Esophagus squamous epithelium (tissue), 5 donors: ENCODE data around the gene ANTXR2. TPM values are rescaled to one million over a fixed set of nuclear protein-coding genes. Genes with fewer than 3 reads are reported as not detected.
A peak's percentile ranks its signal among the peaks of the same experiment; 100 is the strongest.

Experiments
- DNase-seq: peaks from one replicate; lab custom pipeline; 2025; lab: John Stamatoyannopoulos, UW
- H3K27ac ChIP-seq, 4 donors: fragments of 200-600 bp; sonication (generic); one replicate each; pipeline ENCODE4 v1.5.1; 2016 to 2019; ENCODE audit warnings: mild to moderate bottlenecking in 1 of 4
- H3K27me3 ChIP-seq, 4 donors: fragments of 200-600 bp; sonication (generic); 1 replicate in 3 of 4; 2 replicates in 1 of 4; pipeline versions ENCODE4 v1.5.1 to v1.6.0; 2017 to 2021; ENCODE audit warnings: antibody characterized with exemption in 1 of 4
- H3K36me3 ChIP-seq, 3 donors: fragments of 200-600 bp; sonication (generic); one replicate each; pipeline ENCODE4 v1.5.1; 2016 to 2019
- H3K4me1 ChIP-seq, 3 donors: fragments of 200-600 bp; sonication (generic); one replicate each; pipeline ENCODE4 v1.5.1; 2017 to 2019
- H3K4me3 ChIP-seq, 4 donors: fragments of 200-600 bp; sonication (generic); 1 replicate in 3 of 4; 2 replicates in 1 of 4; pipeline ENCODE4 v1.5.1; 2016 to 2019; ENCODE audit warnings: mild to moderate bottlenecking in 2 of 4, moderate library complexity in 1 of 4
- H3K9me3 ChIP-seq, 3 donors: fragments of 200-600 bp; sonication (generic); one replicate each; pipeline ENCODE4 v1.5.1; 2016 to 2019
- CTCF ChIP-seq, 6 experiments: fragments of 450-650 bp in 4 of 6; fragments of 200-600 bp in 2 of 6; sonication (generic) in 2 of 6; IDR thresholded peaks; one replicate each; pipeline ENCODE4 v1.5.1; 2016 to 2019; ENCODE audit warnings: antibody characterized with exemption in 6 of 6, mild to moderate bottlenecking in 4 of 6, moderate library complexity in 4 of 6
- POLR2A ChIP-seq, 4 donors: fragments of 450-650 bp; IDR thresholded peaks; one replicate each; pipeline ENCODE4 v1.6.1; 2017; ENCODE audit warnings: antibody characterized with exemption in 4 of 4, mild to moderate bottlenecking in 4 of 4, moderate library complexity in 3 of 4
- WGBS, 2 donors: methylation state at CpG; one replicate each; pipeline ENCODE4 v1.1.5; 2018; 5-methylcytosine and 5-hydroxymethylcytosine counted together
- intact Hi-C: fragments of 100-400 bp; cut with DNase I; formaldehyde crosslinking; loops from one replicate; pipeline ENCODE4 v1.15.0; 2022
- total RNA-seq, 4 donors: library from RNA; depleted of rRNA; stranded (reverse); fragments of >200 nt; gene quantifications; one replicate each; pipeline ENCODE4 v1.1.0, GENCODE V29; 2016
- donor health status: DM: yes; HTN: yes; CAD: no.

ANTXR2 gene
- total RNA-seq, 4 donors from 2014 or later = 1.6 to 60.3 (median 21.5) TPM

GRCh38 chr4:80017125-80017854, 55.7 kb downstream of the ANTXR2 start:
- intact Hi-C loops = no loop called here
- H3K27ac ChIP-seq = peak overlapping the region in 2 of 4 donors; percentile 18 to 38

GRCh38 chr4:80016506-80016905, 56.5 kb downstream of the ANTXR2 start:
- DNase-seq = no peak
- TF ChIP-seq POLR2A (IDR thresholded peaks at IDR 0.05) (no peak), CTCF (IDR thresholded peaks at IDR 0.05) (no peak)
- H3K4me3 ChIP-seq = no peak overlapping the region
- whole genome bisulfite sequencing, 2 donors = 80 to 85% methylated on average over 1 of the region's 1 CpG
- no peaks in the 10 kb centered on the region for H3K9me3 ChIP-seq
- H3K4me1 ChIP-seq = peaks cover 0 to 15% (median 0%) of the 10 kb centered on the region in 3 donors
- H3K27ac ChIP-seq = peak overlapping the region in 1 of 4 donors; percentile 18
- intact Hi-C loops = no loop called here
- no peaks in the 10 kb centered on the region for H3K27me3 ChIP-seq
- H3K36me3 ChIP-seq = peaks cover 0 to 26% (median 0%) of the 10 kb centered on the region in 3 donors

More at GRCh38 chr4:80017125-80017854, 55.7 kb downstream of the ANTXR2 start:
- Histone ChIP-seq H3K9me3 (no peaks in the 10 kb centered on the region), H3K36me3 (peaks cover 0 to 28% (median 0%) of the 10 kb centered on the region in 3 donors), H3K4me1 (peaks cover 0 to 15% (median 0%) of the 10 kb centered on the region in 3 donors), H3K4me3 (no peak overlapping the region), H3K27me3 (no peaks in the 10 kb centered on the region)
- DNase-seq = no peak
- TF ChIP-seq POLR2A (IDR thresholded peaks at IDR 0.05) (no peak), CTCF (IDR thresholded peaks at IDR 0.05) (no peak)
- WGBS, 2 donors = 64 to 68% methylated on average over 2 of the region's 2 CpGs

GRCh38 chr4:80015407-80016189, 57.4 kb downstream of the ANTXR2 start:
- intact Hi-C loops = no loop called here
- no peak for DNase-seq
- no peak for TF ChIP-seq POLR2A (IDR thresholded peaks at IDR 0.05)
- WGBS, 2 donors = 92% methylated on average over 2 of the region's 2 CpGs
- H3K27ac ChIP-seq = no peak overlapping the region
- H3K36me3 ChIP-seq = peaks cover 0 to 26% (median 0%) of the 10 kb centered on the region in 3 donors
- H3K4me3 ChIP-seq = no peak overlapping the region
- H3K9me3 ChIP-seq = no peaks in the 10 kb centered on the region
- H3K4me1 ChIP-seq = peaks cover 0 to 15% (median 0%) of the 10 kb centered on the region in 3 donors
- H3K27me3 ChIP-seq = no peaks in the 10 kb centered on the region

- intact Hi-C loops = no loop called here
- TF ChIP-seq POLR2A (IDR thresholded peaks at IDR 0.05) (no peak), CTCF (IDR thresholded peaks at IDR 0.05) (no peak)
- 84 to 97% methylated on average over 3 of the region's 3 CpGs for WGBS, 2 donors
- Histone ChIP-seq H3K27ac (no peak overlapping the region), H3K36me3 (peaks cover 0 to 17% (median 0%) of the 10 kb centered on the region in 3 donors), H3K4me1 (peaks cover 0 to 15% (median 0%) of the 10 kb centered on the region in 3 donors), H3K4me3 (no peak overlapping the region), H3K9me3 (no peaks in the 10 kb centered on the region), H3K27me3 (no peaks in the 10 kb centered on the region)
- no peak for DNase-seq
Measured at GRCh38 chr4:80014531-80014930, 58.5 kb downstream of the ANTXR2 start.

- peak overlapping the region in 2 of 4 donors; percentile 14 to 50 for H3K27ac ChIP-seq
- no peak overlapping the region for H3K4me3 ChIP-seq
- intact Hi-C loops = no loop called here
- TF ChIP-seq CTCF (IDR thresholded peaks at IDR 0.05) (no peak), POLR2A (IDR thresholded peaks at IDR 0.05) (no peak)
- no peak for DNase-seq
- H3K9me3 ChIP-seq = no peaks in the 10 kb centered on the region
- H3K36me3 ChIP-seq = peaks cover 0 to 8% (median 0%) of the 10 kb centered on the region in 3 donors
- H3K4me1 ChIP-seq = peaks cover 0 to 18% (median 0%) of the 10 kb centered on the region in 3 donors
- WGBS, 2 donors = 85 to 94% methylated on average over 1 of the region's 1 CpG
- H3K27me3 ChIP-seq = no peaks in the 10 kb centered on the region
Measured at GRCh38 chr4:80012291-80012690, 60.7 kb downstream of the ANTXR2 start.
